HL-60/S4 treated with retinoic acid at 250 ng/mL for 4 days and 3 days (cell line): Measurements from ENCODE around the gene DENND4B.
"Not testable (repeated sequence)": the region's sequence is repeated elsewhere in the genome, so short reads cannot be mapped to it uniquely, and the experiment has no call there.

Experiments
- in situ Hi-C: fragments of 300-500 bp; cut with MboI; formaldehyde crosslinking; loops from 2 replicates; pipeline ENCODE4 v1.7.0; 2022; ENCODE audit warnings: low sequenced_read_pairs

Gene DENND4B

DNA sequence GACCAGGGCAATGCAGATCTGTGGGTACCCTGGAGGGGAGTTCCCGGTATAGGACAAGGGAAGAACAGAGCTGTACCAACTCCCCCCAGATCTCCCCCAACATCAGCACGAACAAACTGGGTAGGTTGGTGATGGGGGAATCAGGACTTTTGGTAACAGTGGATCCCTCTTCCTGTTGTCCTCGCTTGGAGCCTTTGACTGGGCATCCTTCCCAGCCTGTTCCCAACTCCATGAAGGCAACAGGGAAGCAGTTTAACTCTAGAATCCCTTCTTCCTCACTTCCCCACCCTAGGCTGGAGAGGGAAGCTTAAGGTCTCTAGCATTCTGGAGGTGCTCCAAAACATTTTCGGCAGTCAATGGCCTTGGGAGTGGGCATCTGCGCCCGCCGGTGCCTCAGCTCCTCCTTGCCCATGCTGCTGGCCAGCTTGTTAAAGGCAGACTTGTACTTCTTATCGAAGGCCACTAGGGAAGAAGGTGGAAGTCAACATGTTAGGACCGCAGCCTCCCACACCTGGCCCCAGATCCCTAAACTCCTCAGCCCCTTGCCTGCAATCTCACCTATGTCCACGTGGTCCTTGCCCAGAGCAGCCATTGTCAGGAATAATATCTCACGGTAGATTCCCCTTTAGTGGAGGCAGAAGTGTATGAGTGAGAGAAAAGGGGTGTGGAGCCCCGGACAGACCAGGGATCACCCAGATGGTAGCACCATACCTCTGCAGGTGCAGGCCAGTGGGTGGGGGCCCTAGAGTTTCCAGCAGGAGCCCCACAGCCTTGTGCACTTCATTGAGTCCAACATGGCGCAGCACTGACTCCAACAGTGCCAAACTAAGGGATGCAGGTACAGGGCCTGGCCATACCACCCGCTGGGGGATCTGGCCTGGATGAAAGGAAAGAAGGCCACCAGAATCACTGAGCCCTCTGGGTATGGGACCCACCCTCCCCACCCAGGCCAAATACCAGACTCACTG is 16.3 kb downstream of the DENND4B start:
- in situ Hi-C loops, result loop anchor here (10.0 kb wide), 1 partner anchor 55 kb away; no protein-coding TSS in a partner anchor

DNA sequence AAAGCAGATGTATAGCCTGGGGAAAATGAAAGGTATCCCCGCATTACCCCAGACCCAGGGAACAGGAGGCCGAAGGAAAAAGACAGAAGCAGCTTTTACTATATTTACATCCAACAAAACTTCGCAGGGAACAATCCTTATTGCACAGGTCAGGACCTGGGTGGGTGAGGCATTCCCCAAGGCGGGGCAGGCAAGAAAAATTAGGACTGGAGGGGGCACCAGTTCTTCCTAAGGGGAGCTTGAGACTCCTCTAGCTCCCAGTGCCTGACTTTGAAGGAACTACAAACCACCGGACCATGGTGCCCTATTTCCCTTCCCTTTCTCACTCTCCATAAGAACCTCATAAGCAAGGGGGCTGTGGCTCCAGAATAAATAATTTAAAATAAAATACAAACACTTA is 17.1 kb downstream of the DENND4B start:
- in situ Hi-C loops, result no loop called here

DNA sequence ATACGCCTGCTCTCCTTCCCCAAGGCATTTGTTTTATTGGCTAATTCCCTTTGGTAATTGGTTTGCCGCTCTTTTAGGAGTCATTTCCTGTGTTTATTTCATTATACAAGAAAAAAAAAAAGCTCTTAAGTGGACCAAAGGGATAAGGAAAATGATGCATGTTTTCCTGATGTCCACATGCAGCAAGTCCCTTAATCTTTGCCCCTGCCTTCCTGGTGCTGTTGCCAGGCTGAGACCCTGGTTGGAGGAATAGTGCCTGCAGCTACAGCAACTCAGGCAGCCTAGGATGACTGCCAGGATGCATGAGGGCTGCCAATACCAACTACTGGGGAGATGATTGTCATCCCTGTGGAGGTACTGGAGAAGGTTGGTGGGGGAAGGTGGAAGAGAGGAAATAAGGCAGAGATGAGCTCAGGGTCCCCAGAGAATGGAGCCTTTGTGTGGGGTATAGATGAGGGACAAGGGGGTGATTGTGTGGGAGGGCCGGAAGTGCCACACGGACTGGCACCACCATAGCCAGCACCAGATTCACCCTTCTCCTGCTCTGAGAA is 17.7 kb downstream of the DENND4B start:
- in situ Hi-C loops, result no loop called here

DNA sequence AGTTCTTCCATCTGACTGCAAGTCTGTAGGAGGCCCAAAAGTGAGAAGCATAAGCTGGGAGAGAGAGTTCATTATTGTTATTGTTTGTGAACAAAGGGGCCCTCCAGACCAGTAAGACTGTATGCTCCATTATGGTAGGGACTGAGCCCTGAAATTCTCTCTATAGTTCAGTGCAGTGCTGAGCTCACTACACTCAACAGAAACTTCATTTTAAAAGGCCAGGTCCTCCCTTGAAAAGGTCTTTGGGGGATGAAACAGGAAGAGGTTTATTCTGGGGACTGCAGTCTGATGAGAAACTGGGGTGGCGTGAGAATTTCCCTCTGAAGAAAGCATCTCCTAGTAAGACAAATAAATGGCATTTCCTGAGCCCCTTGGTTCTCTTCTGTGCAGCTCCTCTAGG is 18.3 kb downstream of the DENND4B start:
- in situ Hi-C loops, result no loop called here

DNA sequence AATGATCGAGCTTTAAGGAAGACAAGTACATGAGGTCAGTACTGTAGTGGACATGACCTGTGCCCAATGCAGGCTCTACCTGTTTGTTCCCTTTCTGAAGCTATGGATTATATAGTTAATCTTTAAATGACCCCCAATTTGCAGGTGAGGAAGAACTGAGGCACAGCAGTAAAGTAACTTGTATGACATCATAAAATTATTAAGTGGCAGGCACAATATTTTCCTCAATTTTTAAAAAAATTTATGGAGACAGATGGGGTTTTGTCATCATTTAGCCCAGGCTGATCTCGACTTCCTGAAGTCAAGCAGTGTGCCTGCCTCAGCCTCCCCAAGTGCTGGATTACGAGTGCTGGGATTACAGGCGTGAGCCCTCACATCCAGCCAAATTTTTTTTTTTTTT is 20.1 kb downstream of the DENND4B start:
- in situ Hi-C loops, result no loop called here

DNA sequence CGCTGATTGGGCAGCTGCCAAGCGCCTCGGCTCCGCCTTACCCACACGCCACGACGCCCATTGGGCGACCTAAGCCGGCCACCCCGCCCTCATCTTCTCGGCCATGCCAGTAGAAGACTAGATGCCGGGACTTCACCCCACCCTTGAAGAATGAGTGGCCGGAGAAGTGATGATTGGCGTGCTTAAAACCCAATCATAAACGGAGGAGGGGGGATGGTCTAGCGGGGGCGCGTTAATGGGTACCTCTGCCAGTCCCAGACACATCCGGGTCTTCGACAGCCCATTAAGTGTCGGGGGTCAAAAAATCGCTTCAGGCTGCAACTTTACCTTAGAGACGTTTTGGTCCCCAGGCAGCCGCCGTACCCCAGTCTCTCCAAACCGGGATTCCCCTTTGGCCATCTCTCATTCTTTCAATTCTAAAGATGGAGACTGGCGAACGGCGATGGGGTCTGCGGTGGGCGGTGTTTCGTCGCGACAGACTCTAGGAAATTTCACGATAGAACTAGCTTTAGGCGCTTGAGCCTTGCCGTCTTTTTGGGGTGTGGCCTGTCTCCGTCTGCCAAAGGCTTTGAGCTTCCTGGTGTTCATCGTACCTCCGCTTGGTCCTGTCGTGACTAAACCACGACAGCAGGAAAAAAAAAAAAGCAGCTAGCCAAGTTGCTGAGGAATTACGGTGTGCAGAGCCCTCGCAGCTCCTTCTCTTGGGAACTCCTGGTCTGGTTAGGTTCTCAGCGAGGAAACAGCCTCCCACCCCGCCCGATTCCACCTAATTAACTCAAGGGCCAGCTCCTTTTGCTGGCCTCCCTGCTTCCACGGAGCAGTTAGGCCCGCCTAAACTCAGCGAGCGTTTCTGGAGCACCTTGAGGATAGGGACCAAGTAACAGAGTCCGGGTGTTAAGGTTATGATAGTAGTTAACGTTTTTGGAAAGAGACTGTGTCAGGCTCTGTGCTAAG is 23.3 kb downstream of the DENND4B start, which contains the start of gene GATAD2B:
Gene GATAD2B (minus strand): TSS at position 1 of the 954 bp plus-strand sequence. CDS start 94,625 bp downstream, outside the sequence.
- in situ Hi-C loops, result no loop called here

DNA sequence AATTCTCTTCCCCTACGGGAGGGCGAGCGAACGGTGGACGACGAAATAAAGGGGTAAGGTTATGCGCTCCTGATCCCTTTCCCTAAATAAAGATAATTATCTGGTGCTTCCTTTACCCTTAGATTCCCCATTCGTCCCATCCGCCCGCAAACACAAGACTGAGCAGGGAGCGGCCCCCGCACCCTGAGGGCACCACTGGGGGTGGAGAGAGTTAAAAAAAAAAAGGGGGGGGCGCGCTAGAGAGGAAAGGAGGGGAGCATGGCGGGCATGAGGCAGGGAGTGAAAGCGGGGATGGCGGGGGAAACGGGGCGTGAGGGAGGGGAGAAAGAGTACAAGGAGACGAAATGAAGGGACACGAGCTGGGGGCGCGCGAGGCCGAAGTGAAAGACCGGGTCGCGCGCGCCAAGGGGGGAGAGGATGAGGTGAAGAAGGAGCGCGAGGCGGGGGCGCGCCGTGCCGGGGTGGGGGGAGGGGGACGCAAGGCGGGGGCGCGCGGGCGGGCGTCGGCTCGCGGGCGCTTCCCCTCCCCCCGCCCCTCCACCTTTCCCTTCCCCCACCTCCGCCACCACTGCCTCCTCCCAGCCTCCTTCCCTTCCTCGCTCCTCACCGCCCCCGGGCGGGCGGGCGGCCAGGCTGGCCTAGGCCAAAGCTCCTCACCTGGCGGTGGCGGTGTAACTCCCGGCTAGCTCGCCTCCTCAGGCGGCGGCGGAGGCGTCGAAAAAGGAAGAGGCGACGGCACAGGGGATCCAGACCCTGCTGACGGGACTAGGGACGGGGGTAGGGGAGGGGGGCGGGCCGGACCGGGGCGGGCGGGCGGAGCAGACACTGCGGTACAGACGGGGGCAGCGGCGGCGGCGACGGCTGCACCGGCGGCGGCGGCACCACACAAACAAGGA is 24.2 kb downstream of the DENND4B start:
- in situ Hi-C loops, result no loop called here

DNA sequence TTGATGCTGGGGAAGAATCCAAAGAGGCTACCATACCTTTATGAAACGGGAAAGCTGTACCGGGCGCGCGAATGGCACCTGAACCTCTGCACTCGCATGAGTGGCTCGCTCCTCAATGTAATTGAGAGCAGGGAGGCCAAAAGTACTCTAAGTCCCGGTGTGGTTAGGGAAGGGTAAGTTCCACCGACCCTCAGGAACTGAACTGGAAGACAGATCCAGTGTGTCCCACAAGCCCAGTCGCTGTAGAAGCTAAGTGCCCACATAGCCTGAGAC is 24.8 kb downstream of the DENND4B start:
- in situ Hi-C loops, result no loop called here

DNA sequence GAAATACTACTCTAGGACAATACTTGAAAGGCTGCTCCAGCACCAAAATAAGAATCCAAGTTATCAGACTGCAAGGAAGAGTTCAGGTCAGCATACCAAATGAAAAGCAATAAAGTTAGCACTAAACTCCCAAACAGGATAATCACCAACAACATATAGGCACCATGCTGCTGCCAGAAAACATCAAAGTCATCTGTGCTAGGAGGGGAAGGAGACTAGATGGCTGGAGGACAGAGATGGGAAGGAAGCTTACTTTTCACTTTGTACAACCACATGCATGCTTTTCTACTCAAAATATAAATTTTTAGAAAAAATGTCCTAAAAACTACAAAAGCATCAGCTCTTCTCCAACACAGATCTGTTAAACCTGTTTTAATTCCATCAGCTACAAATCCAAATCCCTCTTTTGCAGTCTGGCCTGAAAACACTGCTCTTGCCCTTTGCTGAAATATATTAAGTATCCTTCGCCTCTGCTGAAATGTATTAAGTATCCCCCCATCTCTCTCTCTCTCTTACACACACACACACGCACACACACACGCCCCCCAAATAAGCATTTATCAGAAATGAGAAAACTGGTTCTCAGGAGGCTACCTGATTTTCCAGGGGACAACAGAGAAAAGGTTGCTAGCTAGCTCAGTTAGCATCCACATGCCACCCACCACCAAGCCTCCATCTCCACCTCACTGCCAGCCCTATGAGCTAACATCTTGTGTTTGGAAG is 25.3 kb downstream of the DENND4B start:
- in situ Hi-C loops, result no loop called here

DNA sequence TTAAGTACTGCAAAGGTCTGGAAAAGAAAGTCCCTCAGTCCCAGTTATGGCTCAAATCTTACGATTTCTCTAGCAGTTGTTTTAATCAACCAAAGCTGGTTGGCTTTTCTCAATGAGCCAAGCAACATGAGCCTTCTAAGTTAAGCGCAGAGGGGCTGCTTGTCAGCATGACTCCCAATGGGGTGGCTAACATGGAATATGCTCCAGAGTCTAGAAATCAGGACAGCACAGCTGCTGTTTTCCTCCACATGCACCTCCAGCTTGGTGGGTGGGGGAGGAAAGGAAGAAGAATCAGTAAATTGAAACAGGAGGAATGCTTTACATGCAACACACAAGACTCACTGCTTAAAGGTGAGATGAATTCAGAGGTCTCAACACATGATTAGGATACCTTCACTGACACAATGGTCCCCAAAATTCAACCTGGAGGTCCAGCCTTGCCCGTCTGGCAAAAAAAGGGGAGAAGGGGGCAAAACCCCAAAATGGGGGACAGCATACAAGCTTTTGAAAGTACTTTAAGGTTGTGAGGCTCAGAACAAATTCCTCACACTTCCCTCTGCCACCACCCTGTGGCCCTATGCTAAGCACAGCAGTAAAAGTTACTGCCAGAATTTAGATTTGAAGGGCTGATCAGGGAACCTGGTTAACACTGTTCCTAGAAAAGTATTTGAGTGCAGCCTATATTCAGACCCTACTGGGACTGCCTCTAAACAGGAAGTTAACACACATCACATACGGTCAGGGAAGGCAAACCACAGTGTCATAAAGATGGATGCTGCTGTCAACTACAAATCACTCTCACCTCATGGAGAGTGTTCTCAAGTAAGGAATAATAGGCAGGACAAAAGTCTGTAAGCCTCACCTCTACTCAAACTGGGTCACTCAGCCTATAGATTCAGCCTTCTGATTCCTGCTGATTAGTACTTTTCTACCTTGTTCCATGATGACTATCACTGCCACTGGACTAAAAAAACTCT is 26.4 kb downstream of the DENND4B start:
- in situ Hi-C loops, result no loop called here

DNA sequence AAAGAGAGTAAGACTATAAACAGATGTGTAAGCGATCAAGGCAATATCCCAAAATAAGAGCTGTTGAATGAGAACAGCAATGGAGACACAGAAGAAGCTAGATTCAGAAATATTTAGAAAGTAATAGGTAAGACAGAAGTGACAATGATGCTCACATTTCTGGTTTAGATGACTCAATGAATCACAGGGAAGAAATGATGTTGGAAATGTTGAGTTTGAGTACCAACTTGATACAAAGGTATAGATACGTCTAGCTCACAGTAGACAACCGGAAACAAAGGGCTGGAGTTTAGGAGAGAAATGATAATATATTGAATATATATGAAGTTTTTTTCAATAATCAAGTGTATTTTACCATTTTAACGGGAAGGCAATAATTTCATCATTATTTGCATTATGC is 30.2 kb downstream of the DENND4B start:
- in situ Hi-C loops, result no loop called here

DNA sequence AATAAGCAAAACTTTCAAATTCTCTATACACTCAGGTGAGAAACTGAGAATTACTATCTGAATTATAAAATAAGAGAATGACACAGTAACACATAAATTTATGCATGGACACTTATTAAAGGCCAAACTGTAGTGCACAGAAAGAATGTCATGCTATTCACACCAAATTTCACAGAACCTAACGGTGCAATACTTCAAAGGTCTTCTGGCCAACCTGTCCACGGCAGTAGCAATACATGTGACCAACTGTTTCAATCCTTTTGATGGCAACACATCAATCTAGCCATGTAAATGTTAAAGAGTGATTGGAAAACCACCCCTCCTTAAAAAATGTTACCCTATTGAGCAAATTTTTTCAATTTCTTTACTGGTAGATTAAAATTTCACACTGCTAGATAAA is 34.2 kb downstream of the DENND4B start:
- in situ Hi-C loops, result no loop called here

DNA sequence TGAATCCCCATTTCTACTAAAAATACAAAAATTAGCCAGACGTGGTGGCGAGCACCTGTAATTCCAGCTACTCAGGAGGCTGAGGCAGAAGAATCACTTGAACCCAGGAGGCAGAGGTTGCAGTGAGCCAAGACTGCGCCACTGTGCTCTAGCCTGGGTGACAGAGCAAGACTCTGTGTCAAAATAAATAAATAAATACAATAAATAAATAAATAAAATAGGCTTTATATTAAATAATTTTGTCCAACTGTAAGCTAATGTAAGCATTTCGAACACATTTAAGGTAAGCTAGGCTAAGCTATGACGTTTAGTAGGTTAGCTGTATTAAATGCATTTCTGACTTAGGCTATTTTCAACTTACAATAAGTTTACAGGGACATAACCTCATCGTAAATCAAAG is 36.0 kb downstream of the DENND4B start:
- in situ Hi-C loops, result not testable (repeated sequence)

DNA sequence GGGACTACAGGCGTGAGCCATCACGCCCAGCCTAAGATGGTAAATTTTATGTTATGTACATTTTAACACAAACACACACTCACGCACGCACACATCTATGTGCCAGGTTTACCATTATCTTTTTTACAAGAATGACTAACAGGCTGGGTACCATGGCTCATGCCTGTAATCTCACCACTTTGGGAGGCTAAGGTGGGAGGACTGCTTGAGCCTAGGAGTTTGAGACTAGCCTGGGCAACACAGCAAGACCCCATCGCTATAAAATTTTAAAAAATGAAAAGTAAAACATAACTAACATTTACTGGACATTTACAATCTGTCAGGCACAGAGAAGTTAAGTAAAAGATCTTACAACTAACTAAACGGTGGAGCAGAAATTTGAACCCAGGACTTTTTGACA is 38.4 kb downstream of the DENND4B start:
- in situ Hi-C loops, result no loop called here

DNA sequence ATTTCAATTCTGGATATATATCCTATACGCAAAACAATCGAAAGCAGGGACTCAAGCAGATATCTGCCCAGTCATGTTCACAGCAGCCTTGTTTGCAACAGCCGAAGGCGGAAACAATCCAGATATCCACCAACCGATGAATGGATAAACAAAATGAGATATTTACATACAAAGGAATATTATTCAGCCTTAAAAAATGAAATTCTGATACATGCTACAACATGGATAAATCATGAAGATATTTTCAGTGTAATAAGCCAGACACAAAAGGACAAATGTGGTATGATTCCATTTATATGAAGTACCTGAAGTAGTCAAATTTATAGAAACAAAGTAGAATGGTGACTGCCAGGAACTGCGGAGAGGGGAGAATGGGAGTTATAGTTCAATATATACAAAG is 39.4 kb downstream of the DENND4B start:
- in situ Hi-C loops, result no loop called here

DNA sequence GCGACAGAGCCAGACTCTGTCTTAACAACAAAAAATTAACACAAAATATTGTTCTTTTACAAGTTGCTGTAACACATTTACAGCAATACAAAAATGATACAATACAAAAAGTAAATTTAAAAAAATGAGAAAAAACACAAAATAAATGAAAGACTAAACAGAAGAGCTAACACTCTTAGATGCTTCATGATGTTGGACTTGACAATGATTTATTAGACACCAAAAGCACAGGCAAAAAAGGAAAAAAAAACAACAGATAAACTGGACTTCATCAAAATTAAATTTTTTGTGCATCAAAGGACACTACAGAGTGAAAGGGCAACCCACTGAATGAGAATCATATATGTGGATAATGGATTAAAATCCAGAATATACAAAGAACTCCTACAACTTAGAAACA is 40.1 kb downstream of the DENND4B start:
- in situ Hi-C loops, result no loop called here

DNA sequence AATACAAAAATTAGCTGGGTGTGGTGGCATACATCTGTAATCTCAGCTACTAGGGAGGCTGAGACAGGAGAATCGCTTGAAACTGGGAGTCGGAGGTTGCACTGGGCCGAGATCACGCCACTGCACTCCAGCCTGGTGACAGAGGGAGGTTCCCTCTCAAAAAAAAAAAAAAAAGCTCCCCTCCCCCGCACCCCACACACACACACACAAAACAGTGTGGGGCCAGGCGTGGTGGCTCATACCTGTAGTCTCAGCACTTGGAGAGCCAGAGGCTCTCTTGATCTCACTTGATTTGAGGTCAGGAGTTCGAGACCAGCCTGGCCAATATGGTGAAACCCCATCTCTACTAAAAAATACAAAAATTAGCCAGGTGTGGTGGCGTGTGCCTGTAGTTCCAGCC is 40.6 kb downstream of the DENND4B start:
- in situ Hi-C loops, result not testable (repeated sequence)

DNA sequence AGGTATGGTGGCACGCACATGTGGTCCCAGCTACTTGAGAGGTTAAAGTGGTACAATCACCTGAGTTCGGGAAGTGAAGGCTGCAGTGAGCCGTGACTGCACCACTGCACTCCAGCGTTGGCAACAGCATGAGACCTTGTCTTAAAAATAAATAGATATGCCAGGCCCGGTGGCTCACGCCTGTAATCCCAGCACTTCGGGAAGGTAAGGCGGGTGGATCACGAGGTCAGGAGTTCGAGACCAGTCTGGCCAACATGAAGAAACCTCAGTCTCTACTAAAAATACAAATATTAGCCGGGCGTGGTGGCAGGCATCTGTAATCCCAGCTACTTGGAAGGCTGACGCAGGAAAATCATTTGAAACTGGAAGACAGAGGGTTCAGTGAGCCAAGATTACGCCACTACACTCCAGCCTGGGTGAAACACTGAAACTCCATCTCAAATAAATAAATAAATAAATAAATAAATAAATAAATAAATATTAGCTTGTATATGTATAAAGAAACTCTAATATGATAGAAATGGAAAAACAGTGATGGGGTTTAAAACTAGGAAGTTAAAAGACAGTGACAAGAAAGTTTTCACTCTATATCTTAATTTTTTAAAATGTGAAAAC is 42.6 kb downstream of the DENND4B start:
- in situ Hi-C loops, result no loop called here
